ENCODE measurements around the gene FBXO8.

The FBXO8 gene

GRCh38 chr4:174199735-174200134, 83.7 kb downstream of the FBXO8 start:
- Histone ChIP-seq H3K4me1 (no peaks in the 10 kb centered on the region), H3K9ac (no peak overlapping the region), H3K4me3 (no peak overlapping the region), H3K36me3 (no peaks in the 10 kb centered on the region), H3K9me3 (no peaks in the 10 kb centered on the region), H4K20me1 (no peaks in the 10 kb centered on the region), H3K27me3 (no peaks in the 10 kb centered on the region), H3K27ac (no peak overlapping the region), H3K4me2 (no peak overlapping the region)
- no peak for TF ChIP-seq Cebpa-rat (IDR thresholded peaks at IDR 0.05)

- H4K20me1 ChIP-seq, result no peaks in the 10 kb centered on the region
- H3K4me3 ChIP-seq, result no peak overlapping the region
- no peak overlapping the region for H3K9ac ChIP-seq
- H3K27ac ChIP-seq, result no peak overlapping the region
- no peaks in the 10 kb centered on the region for H3K4me1 ChIP-seq
- no peaks in the 10 kb centered on the region for H3K27me3 ChIP-seq
- H3K9me3 ChIP-seq, result no peaks in the 10 kb centered on the region
- H3K4me2 ChIP-seq, result no peak overlapping the region
- no peaks in the 10 kb centered on the region for H3K36me3 ChIP-seq
- no peak for TF ChIP-seq Cebpa-rat (IDR thresholded peaks at IDR 0.05)
Observed at GRCh38 chr4:174198828-174199227, 84.6 kb downstream of the FBXO8 start.

GRCh38 chr4:174198396-174198795, 85.1 kb downstream of the FBXO8 start:
- Histone ChIP-seq H3K27ac (no peak overlapping the region), H3K4me2 (no peak overlapping the region), H3K4me1 (no peaks in the 10 kb centered on the region)

GRCh38 chr4:174193438-174194374, 89.8 kb downstream of the FBXO8 start:
- H3K36me3 ChIP-seq, result no peaks in the 10 kb centered on the region
- no peaks in the 10 kb centered on the region for H3K4me1 ChIP-seq
- H3K27ac ChIP-seq, result no peak overlapping the region
- no peaks in the 10 kb centered on the region for H3K9me3 ChIP-seq
- TF ChIP-seq Cebpa-rat (IDR thresholded peaks at IDR 0.05), result no peak
- H3K9ac ChIP-seq, result no peak overlapping the region
- H4K20me1 ChIP-seq, result no peaks in the 10 kb centered on the region
- H3K4me2 ChIP-seq, result no peak overlapping the region
- H3K27me3 ChIP-seq, result no peaks in the 10 kb centered on the region
- no peak overlapping the region for H3K4me3 ChIP-seq

More at GRCh38 chr4:174198396-174198795, 85.1 kb downstream of the FBXO8 start:
- Histone ChIP-seq H3K36me3 (no peaks in the 10 kb centered on the region), H3K9ac (no peak overlapping the region), H4K20me1 (no peaks in the 10 kb centered on the region), H3K27me3 (no peaks in the 10 kb centered on the region), H3K4me3 (no peak overlapping the region), H3K9me3 (no peaks in the 10 kb centered on the region)
- no peak for TF ChIP-seq Cebpa-rat (IDR thresholded peaks at IDR 0.05)

- Histone ChIP-seq H3K36me3 (no peaks in the 10 kb centered on the region), H3K9me3 (no peaks in the 10 kb centered on the region), H3K27ac (no peak overlapping the region), H3K4me1 (no peaks in the 10 kb centered on the region), H4K20me1 (no peaks in the 10 kb centered on the region), H3K4me3 (no peak overlapping the region), H3K4me2 (no peak overlapping the region), H3K9ac (no peak overlapping the region), H3K27me3 (no peaks in the 10 kb centered on the region)
- TF ChIP-seq Cebpa-rat (IDR thresholded peaks at IDR 0.05), result no peak
Observed at GRCh38 chr4:174192943-174193342, 90.5 kb downstream of the FBXO8 start.

- H4K20me1 ChIP-seq, result no peaks in the 10 kb centered on the region
- H3K9me3 ChIP-seq, result no peaks in the 10 kb centered on the region
- no peak overlapping the region for H3K27ac ChIP-seq
- TF ChIP-seq Cebpa-rat (IDR thresholded peaks at IDR 0.05), result no peak
- no peak overlapping the region for H3K4me2 ChIP-seq
- no peak overlapping the region for H3K4me3 ChIP-seq
- H3K9ac ChIP-seq, result no peak overlapping the region
- no peaks in the 10 kb centered on the region for H3K36me3 ChIP-seq
- H3K4me1 ChIP-seq, result no peaks in the 10 kb centered on the region
- no peaks in the 10 kb centered on the region for H3K27me3 ChIP-seq
Observed at GRCh38 chr4:174190832-174191500, 92.5 kb downstream of the FBXO8 start.

GRCh38 chr4:174189392-174190015, 94.0 kb downstream of the FBXO8 start:
- H3K27me3 ChIP-seq, result no peaks in the 10 kb centered on the region
- TF ChIP-seq Cebpa-rat (IDR thresholded peaks at IDR 0.05), result no peak
- no peak overlapping the region for H3K9ac ChIP-seq
- no peak overlapping the region for H3K27ac ChIP-seq
- H3K36me3 ChIP-seq, result no peaks in the 10 kb centered on the region
- H3K4me3 ChIP-seq, result no peak overlapping the region
- H3K4me2 ChIP-seq, result no peak overlapping the region
- H3K9me3 ChIP-seq, result no peaks in the 10 kb centered on the region
- H3K4me1 ChIP-seq, result no peaks in the 10 kb centered on the region
- no peaks in the 10 kb centered on the region for H4K20me1 ChIP-seq

All from BLaER1 (cell line).